ENCODE results near the gene ZNF787. TPM values are rescaled to one million over a fixed set of nuclear protein-coding genes. Genes with fewer than 3 reads are reported as not detected.

ZNF787 gene
- total RNA-seq, 1 experiment from 2014 or later = 132 TPM

GRCh38 chr19:56071151-56071550 lies 49.9 kb downstream of the ZNF787 start:
- ATAC-seq (peak; percentile 37; the same call in 1 of the 2 replicates), DNase-seq (ENCODE audit: low read depth, low spot score) (no peak)
- Histone ChIP-seq H3K27ac (ENCODE audit: low read length) (no peak overlapping the region), H3K4me1 (ENCODE audit: control insufficient read depth, insufficient read depth, low read length) (peaks cover 2% of the 10 kb centered on the region; the same call in 1 of the 2 replicates), H3K27me3 (ENCODE audit: control insufficient read depth, insufficient read depth, low read length) (no peaks in the 10 kb centered on the region), H3K36me3 (ENCODE audit: control insufficient read depth, insufficient read depth, low read length) (no peaks in the 10 kb centered on the region), H3K9me3 (ENCODE audit: control insufficient read depth, insufficient read depth, low read depth, low read length) (no peaks in the 10 kb centered on the region), H3K4me3 (ENCODE audit: low read depth in 2 of 2, low read length in 2 of 2) (no peak overlapping the region)
- POLR2A ChIA-PET = interaction anchor here (0.5 kb wide), 1 partner anchor 1193 kb away, joined by 8 read pairs; no protein-coding TSS in a partner anchor
- CTCF ChIA-PET = interaction anchor here (0.6 to 1.0 kb wide), 6 partner anchors 8 to 439 kb away, joined by 3 to 15 read pairs (median 4); no protein-coding TSS in a partner anchor
- in situ Hi-C loops (cut with HindIII; ENCODE audit: low pct_unique_long_range_greater_than_20kb, low sequenced_read_pairs) (no loop called here), intact Hi-C loops (cut with micrococcal nuclease; ENCODE audit: unreplicated experiment) (loop anchor here (10.0 kb wide), 1 partner anchor 184 kb away; no protein-coding TSS in a partner anchor)
- no TSS peak for BruUV-seq (replicated peaks)
- TF ChIP-seq TCF7L2 (IDR thresholded peaks at IDR 0.05; ENCODE audit: low read depth, low read length) (no peak), CTCF (IDR thresholded peaks at IDR 0.05) (peak; percentile 80)

- Histone ChIP-seq H3K4me1 (ENCODE audit: control insufficient read depth, insufficient read depth, low read length) (peaks cover 5% of the 10 kb centered on the region; the same call in 1 of the 2 replicates), H3K27ac (ENCODE audit: low read length) (no peak overlapping the region), H3K4me3 (ENCODE audit: low read depth in 2 of 2, low read length in 2 of 2) (no peak overlapping the region), H3K27me3 (ENCODE audit: control insufficient read depth, insufficient read depth, low read length) (no peaks in the 10 kb centered on the region), H3K36me3 (ENCODE audit: control insufficient read depth, insufficient read depth, low read length) (no peaks in the 10 kb centered on the region), H3K9me3 (ENCODE audit: control insufficient read depth, insufficient read depth, low read depth, low read length) (no peaks in the 10 kb centered on the region)
- ChIA-PET POLR2A (no interaction called here), CTCF (interaction anchor here (0.7 to 1.1 kb wide), 2 partner anchors 126 to 437 kb away, joined by 3 to 4 read pairs; no protein-coding TSS in a partner anchor)
- BruUV-seq (replicated peaks) = no TSS peak
- no peak for DNase-seq (ENCODE audit: low read depth, low spot score)
- intact Hi-C loops (cut with micrococcal nuclease; ENCODE audit: unreplicated experiment) (loop anchor here (5.0 to 10.0 kb wide), 2 partner anchors 185 to 263 kb away; no protein-coding TSS in a partner anchor), in situ Hi-C loops (cut with HindIII; ENCODE audit: low pct_unique_long_range_greater_than_20kb, low sequenced_read_pairs) (no loop called here)
- TF ChIP-seq CTCF (IDR thresholded peaks at IDR 0.05) (no peak), SIN3A (IDR thresholded peaks at IDR 0.05; ENCODE audit: borderline replicate concordance, insufficient read depth, low read depth, low read length) (no peak), TCF7L2 (IDR thresholded peaks at IDR 0.05; ENCODE audit: low read depth, low read length) (no peak), POLR2AphosphoS5 (IDR thresholded peaks at IDR 0.05; ENCODE audit: low read depth, low read length) (no peak)
- TF ChIP-seq, protein P1, sequence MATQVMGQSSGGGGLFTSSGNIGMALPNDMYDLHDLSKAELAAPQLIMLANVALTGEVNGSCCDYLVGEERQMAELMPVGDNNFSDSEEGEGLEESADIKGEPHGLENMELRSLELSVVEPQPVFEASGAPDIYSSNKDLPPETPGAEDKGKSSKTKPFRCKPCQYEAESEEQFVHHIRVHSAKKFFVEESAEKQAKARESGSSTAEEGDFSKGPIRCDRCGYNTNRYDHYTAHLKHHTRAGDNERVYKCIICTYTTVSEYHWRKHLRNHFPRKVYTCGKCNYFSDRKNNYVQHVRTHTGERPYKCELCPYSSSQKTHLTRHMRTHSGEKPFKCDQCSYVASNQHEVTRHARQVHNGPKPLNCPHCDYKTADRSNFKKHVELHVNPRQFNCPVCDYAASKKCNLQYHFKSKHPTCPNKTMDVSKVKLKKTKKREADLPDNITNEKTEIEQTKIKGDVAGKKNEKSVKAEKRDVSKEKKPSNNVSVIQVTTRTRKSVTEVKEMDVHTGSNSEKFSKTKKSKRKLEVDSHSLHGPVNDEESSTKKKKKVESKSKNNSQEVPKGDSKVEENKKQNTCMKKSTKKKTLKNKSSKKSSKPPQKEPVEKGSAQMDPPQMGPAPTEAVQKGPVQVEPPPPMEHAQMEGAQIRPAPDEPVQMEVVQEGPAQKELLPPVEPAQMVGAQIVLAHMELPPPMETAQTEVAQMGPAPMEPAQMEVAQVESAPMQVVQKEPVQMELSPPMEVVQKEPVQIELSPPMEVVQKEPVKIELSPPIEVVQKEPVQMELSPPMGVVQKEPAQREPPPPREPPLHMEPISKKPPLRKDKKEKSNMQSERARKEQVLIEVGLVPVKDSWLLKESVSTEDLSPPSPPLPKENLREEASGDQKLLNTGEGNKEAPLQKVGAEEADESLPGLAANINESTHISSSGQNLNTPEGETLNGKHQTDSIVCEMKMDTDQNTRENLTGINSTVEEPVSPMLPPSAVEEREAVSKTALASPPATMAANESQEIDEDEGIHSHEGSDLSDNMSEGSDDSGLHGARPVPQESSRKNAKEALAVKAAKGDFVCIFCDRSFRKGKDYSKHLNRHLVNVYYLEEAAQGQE (IDR thresholded peaks at IDR 0.05; ENCODE audit: insufficient read depth in 1 of 2, low read depth in 2 of 2, low read length in 1 of 2) = no peak
- no peak for ATAC-seq
Measured at GRCh38 chr19:56069642-56070041, 51.5 kb downstream of the ZNF787 start.

All from Panc1 (cell line).